HL-60 (cell line): Measurements from ENCODE around the gene ZNF460.
A peak's percentile ranks its signal among the peaks of the same experiment; 100 is the strongest.

ENCODE experiments used
- DNase-seq, 2 experiments: peaks; one replicate each; pipeline ENCODE4 v3.0.0-alpha.2; 2010 to 2020; ENCODE audit warnings: low read depth in 1 of 2, low spot score in 1 of 2
- H3K27ac ChIP-seq: fragments of 250-450 bp; sonication (Bioruptor Pico); replicated peaks from 2 replicates; pipeline ENCODE4 v1.5.1; 2020; ENCODE audit warnings: mild to moderate bottlenecking, moderate library complexity
- H3K27me3 ChIP-seq: fragments of 250-450 bp; sonication (Bioruptor Pico); 2 replicates; pipeline ENCODE4 v1.5.1; 2021; ENCODE audit warnings: mild to moderate bottlenecking, moderate library complexity; ENCODE audit not compliant: insufficient read depth, poor library complexity, severe bottlenecking
- H3K4me3 ChIP-seq: replicated peaks from 2 replicates; pipeline ENCODE4 v1.5.1; 2011; ENCODE audit warnings: mild to moderate bottlenecking, control low read depth, low read length; ENCODE audit not compliant: insufficient read depth
- CTCF ChIP-seq: IDR thresholded peaks from one replicate; pipeline ENCODE4 v1.5.1; 2011; ENCODE audit warnings: low read length, control low read depth, inconsistent platforms; ENCODE audit not compliant: insufficient read depth
- GABPA ChIP-seq: IDR thresholded peaks from 2 replicates; pipeline ENCODE4 v1.6.1; 2012; ENCODE audit warnings: low read depth
- POLR2AphosphoS5 ChIP-seq: IDR thresholded peaks from 2 replicates; pipeline ENCODE4 v1.6.1; 2012; ENCODE audit warnings: low read depth
- REST ChIP-seq: IDR thresholded peaks from 2 replicates; pipeline ENCODE4 v1.6.1; 2012; ENCODE audit warnings: low read depth; ENCODE audit not compliant: insufficient replicate concordance
- SPI1 ChIP-seq: IDR thresholded peaks from 2 replicates; pipeline ENCODE4 v1.6.1; 2012; ENCODE audit warnings: low read depth, mild to moderate bottlenecking, borderline replicate concordance

Gene ZNF460

DNA sequence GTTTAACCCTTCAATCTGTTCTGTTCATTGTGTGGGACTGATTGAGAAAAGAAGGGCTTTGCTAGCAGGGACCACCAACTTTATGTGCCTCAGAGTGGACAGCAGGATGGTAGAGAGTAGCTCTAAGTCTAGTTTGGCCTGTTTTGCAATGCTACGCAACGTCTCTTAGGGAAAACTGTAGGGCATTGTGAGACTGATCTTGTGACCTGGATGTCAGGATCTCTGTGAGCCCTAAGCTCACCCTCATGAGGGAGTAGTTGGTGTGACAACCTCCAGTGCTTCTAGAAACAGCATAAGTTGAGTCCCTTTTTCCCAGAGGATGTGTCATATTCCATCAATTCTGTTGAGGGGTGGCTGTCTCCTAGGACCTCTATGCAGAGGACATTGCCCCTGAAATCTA, 30.5 kb downstream of the ZNF460 start:
- no peak for DNase-seq
- no peaks in the 10 kb centered on the region for H3K27me3 ChIP-seq
- H3K4me3 ChIP-seq = no peak overlapping the region
- TF ChIP-seq SPI1 (no peak), GABPA (no peak), POLR2AphosphoS5 (no peak)
- no peak overlapping the region for H3K27ac ChIP-seq

GRCh38 chr19:57314146-57314545, 33.9 kb downstream of the ZNF460 start:
- no peak for DNase-seq
- Histone ChIP-seq H3K27ac (no peak overlapping the region), H3K4me3 (no peak overlapping the region), H3K27me3 (no peaks in the 10 kb centered on the region)
- no peak for TF ChIP-seq CTCF

DNA sequence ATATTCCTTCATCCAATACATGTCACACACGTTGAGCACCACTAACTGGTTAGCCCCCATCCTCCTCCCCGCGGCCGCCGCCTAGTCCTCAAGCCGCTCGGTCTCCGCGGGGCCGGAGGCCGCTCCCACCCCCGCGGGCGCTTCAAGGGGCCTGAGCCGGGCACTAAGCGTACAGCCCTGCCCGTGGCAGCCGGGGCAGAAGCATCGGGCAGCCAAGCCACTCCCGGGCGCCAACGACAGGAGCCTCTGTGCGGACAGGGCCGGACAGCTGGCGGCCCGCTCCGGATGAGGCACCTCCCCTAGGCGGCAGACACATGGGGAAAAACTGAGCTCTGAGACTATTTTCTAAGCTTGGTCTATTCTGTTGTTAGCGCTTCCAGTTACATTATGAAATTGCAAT, 37.2 kb downstream of the ZNF460 start:
- Histone ChIP-seq H3K4me3 (no peak overlapping the region), H3K27ac (no peak overlapping the region), H3K27me3 (no peaks in the 10 kb centered on the region)
- no peak for TF ChIP-seq GABPA
- TF ChIP-seq POLR2AphosphoS5 = no peak
- TF ChIP-seq SPI1 = no peak
- no peak for TF ChIP-seq REST
- no peak for TF ChIP-seq CTCF
- DNase-seq = no peak

DNA sequence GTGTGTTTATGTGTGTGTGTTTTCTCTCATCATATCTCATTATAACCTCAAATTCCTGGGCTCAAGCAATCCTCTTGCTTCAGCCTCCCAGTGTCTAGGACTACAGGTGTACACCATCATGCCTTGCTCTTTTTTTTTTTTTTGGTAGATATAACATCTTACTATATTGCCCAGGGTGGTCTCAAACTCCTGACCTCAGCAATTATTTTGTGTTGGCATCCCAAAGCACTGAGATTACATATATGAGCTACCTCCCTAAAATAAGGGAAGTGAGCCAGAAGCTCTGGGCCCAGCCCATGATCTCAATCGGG, 39.5 kb downstream of the ZNF460 start:
- no peak for DNase-seq
- Histone ChIP-seq H3K4me3 (peak overlapping the region; percentile 89), H3K27ac (peak overlapping the region; percentile 92), H3K27me3 (no peaks in the 10 kb centered on the region)
- TF ChIP-seq POLR2AphosphoS5 (no peak), GABPA (no peak), CTCF (no peak), REST (no peak), SPI1 (no peak)
